SK-N-MC (cell line): Measurements from ENCODE around the gene PPP1R12A.

ENCODE experiments used
- DNase-seq: peaks from one replicate; pipeline ENCODE4 v3.0.0-alpha.2; 2011; ENCODE audit warnings: low read depth, low spot score
- H3K27ac ChIP-seq: fragments of 200-600 bp; sonication (generic); 2 replicates; pipeline ENCODE4 v1.5.1; 2016; ENCODE audit warnings: mixed run types
- H3K36me3 ChIP-seq: fragments of 200-600 bp; sonication (generic); 2 replicates; pipeline ENCODE4 v1.6.1; 2017; ENCODE audit warnings: antibody characterized with exemption, low read length, mixed read lengths; ENCODE audit not compliant: insufficient read depth
- H3K4me3 ChIP-seq: fragments of 200-600 bp; sonication (generic); 2 replicates; pipeline ENCODE4 v1.5.1; 2016
- H3K9ac ChIP-seq: fragments of 200-600 bp; sonication (generic); 2 replicates; pipeline ENCODE4 v1.8.0; 2017; ENCODE audit warnings: mixed run types, mixed read lengths; ENCODE audit not compliant: insufficient read length
- H3K9me3 ChIP-seq: fragments of 200-600 bp; sonication (generic); 2 replicates; pipeline ENCODE4 v1.6.1; 2017; ENCODE audit warnings: low read depth, mild to moderate bottlenecking, antibody characterized with exemption, low read length, moderate library complexity, mixed read lengths
- EZH2 ChIP-seq: fragments of 200-600 bp; sonication (generic); IDR thresholded peaks from one replicate; pipeline ENCODE4 v1.6.1; 2017; ENCODE audit warnings: antibody characterized with exemption
- FOXP2 ChIP-seq: optimal IDR thresholded peaks from 2 replicates; pipeline ENCODE3; 2011; ENCODE audit warnings: mild to moderate bottlenecking, moderate library complexity; ENCODE audit not compliant: insufficient read depth; ENCODE audit errors: extremely low read length, control extremely low read depth
- POLR2AphosphoS5 ChIP-seq: IDR thresholded peaks from 2 replicates; pipeline ENCODE4 v1.6.1; 2012; ENCODE audit warnings: mild to moderate bottlenecking, low read depth, low read length, borderline replicate concordance

The PPP1R12A gene

GRCh38 chr12:79725987-79726386 lies 208.9 kb downstream of the PPP1R12A start:
- TF ChIP-seq FOXP2 (no peak), POLR2AphosphoS5 (no peak), EZH2 (no peak)
- H3K9me3 ChIP-seq, result peaks cover 2% of the 10 kb centered on the region; the same call in 1 of the 2 replicates
- DNase-seq, result peak; percentile 47
- no peak overlapping the region for H3K4me3 ChIP-seq
- no peaks in the 10 kb centered on the region for H3K36me3 ChIP-seq
- H3K9ac ChIP-seq, result no peak overlapping the region
- no peak overlapping the region for H3K27ac ChIP-seq
